Astrocyte (in vitro differentiated cells and primary cell): Measurements from ENCODE around the gene SYTL3. TPM values are rescaled to one million over a fixed set of nuclear protein-coding genes. Genes with fewer than 3 reads are reported as not detected.

Experiments used
- DNase-seq: peaks from one replicate; pipeline ENCODE4 v3.0.0-alpha.2; 2010; ENCODE audit warnings: low read depth
- FAIRE-seq: peaks from 2 replicates; lab custom pipeline; 2011; peaks lifted over from hg19 to GRCh38; lab: Jason Lieb, UNC
- H2AFZ ChIP-seq: 2 replicates; pipeline ENCODE4 v1.6.0; 2012; ENCODE audit warnings: low read depth, low read length, inconsistent platforms
- H3K27ac ChIP-seq: 2 replicates; pipeline ENCODE4 v1.5.1; 2011; ENCODE audit warnings: low read depth, low read length, inconsistent platforms
- H3K27me3 ChIP-seq: 2 replicates; pipeline ENCODE4 v1.6.0; 2011; ENCODE audit warnings: low read length, inconsistent platforms; ENCODE audit not compliant: insufficient read depth
- H3K36me3 ChIP-seq: 2 replicates; pipeline ENCODE4 v1.5.1; 2011; ENCODE audit warnings: low read length, inconsistent platforms; ENCODE audit not compliant: insufficient read depth
- H3K4me1 ChIP-seq: 2 replicates; pipeline ENCODE4 v1.5.1; 2011; ENCODE audit warnings: low read length, inconsistent platforms; ENCODE audit not compliant: insufficient read depth
- H3K4me2 ChIP-seq: 2 replicates; pipeline ENCODE4 v1.6.0; 2012; ENCODE audit warnings: low read length, inconsistent platforms
- H3K4me3 ChIP-seq: 2 replicates; pipeline ENCODE4 v1.5.1; 2011; ENCODE audit warnings: low read depth, mild to moderate bottlenecking, low read length, inconsistent platforms; ENCODE audit not compliant: insufficient read depth
- H3K79me2 ChIP-seq: 2 replicates; pipeline ENCODE4 v1.6.0; 2012; ENCODE audit warnings: mild to moderate bottlenecking, low read length, inconsistent platforms; ENCODE audit not compliant: insufficient read depth
- H3K9ac ChIP-seq: 2 replicates; pipeline ENCODE4 v1.6.0; 2012; ENCODE audit warnings: mild to moderate bottlenecking, low read length, inconsistent platforms
- H3K9me3 ChIP-seq: 2 replicates; pipeline ENCODE4 v1.5.1; 2012; ENCODE audit warnings: low read depth, mild to moderate bottlenecking, low read length, inconsistent platforms; ENCODE audit not compliant: insufficient read depth
- H4K20me1 ChIP-seq: 2 replicates; pipeline ENCODE4 v1.6.0; 2012; ENCODE audit warnings: low read length, inconsistent platforms; ENCODE audit not compliant: insufficient read depth
- H3K27ac Mint-ChIP-seq: one replicate; pipeline ENCODE4 v1.8.0; 2021; ENCODE audit warnings: mild to moderate bottlenecking, mixed read lengths; ENCODE audit not compliant: unreplicated experiment
- H3K27me3 Mint-ChIP-seq: one replicate; pipeline ENCODE4 v1.8.0; 2021; ENCODE audit warnings: low read depth, mixed read lengths; ENCODE audit not compliant: unreplicated experiment
- H3K36me3 Mint-ChIP-seq: one replicate; pipeline ENCODE4 v1.8.0; 2021; ENCODE audit warnings: low read depth, mixed read lengths; ENCODE audit not compliant: unreplicated experiment
- H3K4me1 Mint-ChIP-seq: one replicate; pipeline ENCODE4 v1.8.0; 2021; ENCODE audit warnings: low read depth, mixed read lengths; ENCODE audit not compliant: unreplicated experiment
- H3K4me3 Mint-ChIP-seq: one replicate; pipeline ENCODE4 v1.8.0; 2021; ENCODE audit warnings: mild to moderate bottlenecking, moderate library complexity, mixed read lengths; ENCODE audit not compliant: unreplicated experiment
- H3K9me3 Mint-ChIP-seq: one replicate; pipeline ENCODE4 v1.8.0; 2021; ENCODE audit warnings: mild to moderate bottlenecking, mixed read lengths; ENCODE audit not compliant: unreplicated experiment
- EZH2 ChIP-seq: IDR thresholded peaks from 2 replicates; pipeline ENCODE4 v1.6.1; 2012; ENCODE audit warnings: mild to moderate bottlenecking, low read length, inconsistent platforms; ENCODE audit not compliant: insufficient read depth
- total RNA-seq: library from RNA; stranded (reverse); gene quantifications from 2 replicates; pipeline ENCODE4 v1.2.1, GENCODE V29; 2021
- TF ChIP-seq, protein P1 (sequence below): IDR thresholded peaks from 2 replicates; pipeline ENCODE4 v1.5.1; 2011; ENCODE audit warnings: low read depth, mild to moderate bottlenecking, inconsistent platforms, low read length, moderate library complexity; ENCODE audit not compliant: insufficient read depth

Gene SYTL3
- total RNA-seq, 1 donor from 2014 or later, result 1.2 TPM

DNA sequence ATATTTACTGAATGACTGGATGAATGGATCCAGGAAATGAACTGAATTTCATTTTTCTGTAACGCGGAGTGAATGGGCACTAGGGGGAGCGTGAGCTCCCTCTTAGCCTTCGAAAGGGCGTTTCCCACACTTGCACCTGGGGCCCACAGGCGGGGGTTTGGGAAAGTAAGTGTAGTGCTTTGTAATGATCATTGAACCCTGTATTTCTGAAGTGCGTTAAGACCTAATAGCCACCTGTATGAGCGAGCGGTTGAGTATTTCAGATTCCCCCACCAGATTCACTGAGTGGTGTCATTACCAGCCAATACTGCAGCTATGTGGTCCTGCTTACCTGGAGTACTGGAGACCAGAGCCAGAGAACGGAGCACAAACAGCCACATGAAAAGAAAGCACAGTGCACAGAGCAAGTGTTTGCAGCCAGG is 10.5 kb downstream of the SYTL3 start:
- Histone ChIP-seq H3K27ac (no peak overlapping the region), H3K27me3 (no peaks in the 10 kb centered on the region), H3K4me1 (peaks cover 8% of the 10 kb centered on the region), H3K79me2 (no peaks in the 10 kb centered on the region), H3K9ac (no peak overlapping the region), H3K4me3 (no peak overlapping the region), H2AFZ (no peak overlapping the region), H3K36me3 (no peaks in the 10 kb centered on the region), H3K4me2 (no peak overlapping the region), H3K9me3 (no peaks in the 10 kb centered on the region), H4K20me1 (no peaks in the 10 kb centered on the region)
- Mint-ChIP-seq H3K4me3 (no peak overlapping the region), H3K4me1 (no peaks in the 10 kb centered on the region), H3K27me3 (peaks cover 23% of the 10 kb centered on the region), H3K36me3 (peaks cover 4% of the 10 kb centered on the region), H3K9me3 (peaks cover 3% of the 10 kb centered on the region), H3K27ac (no peak overlapping the region)
- no peak for TF ChIP-seq EZH2
- TF ChIP-seq, protein P1, sequence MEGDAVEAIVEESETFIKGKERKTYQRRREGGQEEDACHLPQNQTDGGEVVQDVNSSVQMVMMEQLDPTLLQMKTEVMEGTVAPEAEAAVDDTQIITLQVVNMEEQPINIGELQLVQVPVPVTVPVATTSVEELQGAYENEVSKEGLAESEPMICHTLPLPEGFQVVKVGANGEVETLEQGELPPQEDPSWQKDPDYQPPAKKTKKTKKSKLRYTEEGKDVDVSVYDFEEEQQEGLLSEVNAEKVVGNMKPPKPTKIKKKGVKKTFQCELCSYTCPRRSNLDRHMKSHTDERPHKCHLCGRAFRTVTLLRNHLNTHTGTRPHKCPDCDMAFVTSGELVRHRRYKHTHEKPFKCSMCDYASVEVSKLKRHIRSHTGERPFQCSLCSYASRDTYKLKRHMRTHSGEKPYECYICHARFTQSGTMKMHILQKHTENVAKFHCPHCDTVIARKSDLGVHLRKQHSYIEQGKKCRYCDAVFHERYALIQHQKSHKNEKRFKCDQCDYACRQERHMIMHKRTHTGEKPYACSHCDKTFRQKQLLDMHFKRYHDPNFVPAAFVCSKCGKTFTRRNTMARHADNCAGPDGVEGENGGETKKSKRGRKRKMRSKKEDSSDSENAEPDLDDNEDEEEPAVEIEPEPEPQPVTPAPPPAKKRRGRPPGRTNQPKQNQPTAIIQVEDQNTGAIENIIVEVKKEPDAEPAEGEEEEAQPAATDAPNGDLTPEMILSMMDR, result peak; percentile 37
- DNase-seq (no peak), FAIRE-seq (no peak)

DNA sequence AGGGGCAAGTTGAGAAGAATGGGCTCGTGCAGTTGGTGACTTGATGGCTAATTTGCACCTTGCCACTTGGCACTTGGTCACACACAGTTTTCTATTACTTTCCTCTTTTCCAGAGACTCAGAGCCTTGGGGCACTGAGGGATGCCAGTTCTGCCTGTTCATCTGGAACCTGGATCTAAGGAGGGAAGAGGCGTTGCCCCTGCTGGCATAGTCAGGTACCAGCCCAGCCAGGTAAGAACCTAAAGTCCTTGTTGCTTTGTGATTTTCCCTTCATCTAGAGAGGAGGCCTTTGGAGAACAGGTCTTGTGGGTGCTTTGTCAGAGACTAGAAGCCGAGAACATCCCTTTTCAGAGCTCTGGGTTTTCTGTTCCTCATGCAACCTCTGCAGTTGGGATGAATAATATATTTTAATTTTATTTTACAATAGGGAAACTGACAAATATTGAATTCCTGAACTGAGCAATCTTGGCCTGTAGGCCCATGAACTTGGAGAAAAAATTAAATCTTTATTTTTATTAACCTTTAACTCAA is 11.4 kb downstream of the SYTL3 start:
- FAIRE-seq, result no peak
- TF ChIP-seq EZH2, result no peak
- TF ChIP-seq, protein P1, result no peak
- H3K36me3 Mint-ChIP-seq, result peaks cover 4% of the 10 kb centered on the region

DNA sequence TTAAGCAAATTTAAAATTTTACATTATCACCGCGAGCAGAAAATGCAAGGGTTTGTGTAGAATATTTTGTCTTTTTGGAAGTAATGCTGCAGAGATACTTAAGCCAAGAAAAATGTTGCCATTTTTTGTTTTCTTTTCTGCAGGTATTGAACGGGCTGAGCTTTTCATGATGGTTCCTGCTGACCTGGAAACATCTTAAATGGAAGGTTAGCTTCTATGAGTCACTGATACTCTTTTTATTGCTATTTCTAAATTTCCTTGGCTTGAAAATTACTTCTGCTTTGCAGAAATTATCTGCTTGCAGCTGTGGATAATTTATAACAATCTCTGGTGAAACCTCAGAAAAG is 12.7 kb downstream of the SYTL3 start:
- peaks cover 7% of the 10 kb centered on the region for H3K27me3 ChIP-seq
- no peaks in the 10 kb centered on the region for H3K79me2 ChIP-seq
- peaks cover 35% of the 10 kb centered on the region for H3K27me3 Mint-ChIP-seq
- H2AFZ ChIP-seq, result no peak overlapping the region
- no peaks in the 10 kb centered on the region for H3K9me3 ChIP-seq
- H3K4me2 ChIP-seq, result no peak overlapping the region
- no peak overlapping the region for H3K4me3 ChIP-seq
- TF ChIP-seq, protein P1, result no peak
- TF ChIP-seq EZH2, result no peak
- DNase-seq (no peak), FAIRE-seq (no peak)
- H3K9me3 Mint-ChIP-seq, result peaks cover 3% of the 10 kb centered on the region
- H3K4me1 Mint-ChIP-seq, result no peaks in the 10 kb centered on the region
- peaks cover 8% of the 10 kb centered on the region for H3K36me3 Mint-ChIP-seq
- H3K9ac ChIP-seq, result no peak overlapping the region
- H3K4me3 Mint-ChIP-seq, result no peak overlapping the region
- H3K27ac ChIP-seq, result no peak overlapping the region
- no peaks in the 10 kb centered on the region for H3K4me1 ChIP-seq
- H4K20me1 ChIP-seq, result no peaks in the 10 kb centered on the region
- no peak overlapping the region for H3K27ac Mint-ChIP-seq
- no peaks in the 10 kb centered on the region for H3K36me3 ChIP-seq

More for the DNA sequence above, 11.4 kb downstream of the SYTL3 start:
- H4K20me1 ChIP-seq, result no peaks in the 10 kb centered on the region
- peaks cover 3% of the 10 kb centered on the region for H3K9me3 Mint-ChIP-seq
- no peaks in the 10 kb centered on the region for H3K36me3 ChIP-seq
- H3K27ac Mint-ChIP-seq, result no peak overlapping the region
- peaks cover 22% of the 10 kb centered on the region for H3K27me3 Mint-ChIP-seq
- peaks cover under 1% of the 10 kb centered on the region for H3K27me3 ChIP-seq
- H3K9me3 ChIP-seq, result no peaks in the 10 kb centered on the region
- H3K9ac ChIP-seq, result no peak overlapping the region
- no peak for DNase-seq
- no peak overlapping the region for H3K4me2 ChIP-seq
- no peak overlapping the region for H3K27ac ChIP-seq
- no peak overlapping the region for H3K4me3 ChIP-seq
- H3K4me3 Mint-ChIP-seq, result no peak overlapping the region
- no peaks in the 10 kb centered on the region for H3K4me1 Mint-ChIP-seq
- H3K79me2 ChIP-seq, result no peaks in the 10 kb centered on the region
- no peaks in the 10 kb centered on the region for H3K4me1 ChIP-seq
- H2AFZ ChIP-seq, result no peak overlapping the region
